ENCODE measurements around the gene MLLT6. TPM values are rescaled to one million over a fixed set of nuclear protein-coding genes. Genes with fewer than 3 reads are reported as not detected.

The MLLT6 gene
- total and polyA plus RNA-seq, 2 of the 13 experiments (the other 11 are each of a cell fraction or from before 2014, with no cell fraction given) = 50.7 to 69.5 TPM

- H2AFZ ChIP-seq (ENCODE audit: low read length) = no peak overlapping the region
- H3K4me3 ChIP-seq (replicated peaks in 1 of 3; ENCODE audit: insufficient read depth in 1 of 3, low read depth in 2 of 3, low read length in 3 of 3) = no peak overlapping the region; a peak in 1 of 6 replicates
- no peak for FAIRE-seq
- peaks cover 57% of the 10 kb centered on the region for H3K4me1 ChIP-seq (ENCODE audit: insufficient read depth, low read length)
- ChIA-PET POLR2A (interaction anchor here (1.9 kb wide), 1 partner anchor 12 kb away, joined by 7 read pairs; the partner anchor contains the start of gene CISD3), CTCF (ENCODE audit: low intra/inter-chr PET ratio, low total read pairs) (no interaction called here)
- ATAC-seq = no peak
- H3K9ac ChIP-seq (ENCODE audit: insufficient read depth, low read depth, low read length) = no peak overlapping the region
- in situ Hi-C loops (cut with HindIII; ENCODE audit: extremely low pct_ligation_motif_present, low pct_unique_long_range_greater_than_20kb) = no loop called here
- no peak overlapping the region for H3K4me2 ChIP-seq (ENCODE audit: low read depth, low read length)
- H3K27me3 ChIP-seq (ENCODE audit: control insufficient read depth in 1 of 2, insufficient read depth in 2 of 2, low read length in 2 of 2) = no peaks in the 10 kb centered on the region
- peak overlapping the region; percentile 48 for H3K27ac ChIP-seq (ENCODE audit: extremely low read length, insufficient read depth, low read length)
- H3K36me3 ChIP-seq (replicated peaks in 1 of 2; ENCODE audit: control insufficient read depth in 1 of 2, insufficient read depth in 2 of 2, low read length in 2 of 2) = peaks cover 26 to 46% of the 10 kb centered on the region in 2 experiments
- H3K79me2 ChIP-seq (ENCODE audit: insufficient read depth, low read length) = peaks cover 72% of the 10 kb centered on the region
- intact Hi-C loops (cut with micrococcal nuclease; ENCODE audit: unreplicated experiment) = no loop called here
- BruUV-seq (replicated peaks) = no TSS peak
- 91% methylated on average over 22 of the region's 22 CpGs for WGBS (ENCODE audit: low lambda C conversion rate)
- H3K9me3 ChIP-seq (ENCODE audit: low read length) = no peaks in the 10 kb centered on the region
- DNase-seq (ENCODE audit: low spot score) = peak; percentile 45
- peaks cover 30% of the 10 kb centered on the region for H4K20me1 ChIP-seq (ENCODE audit: insufficient read depth, low read length)
- TF ChIP-seq ZMYM4 (CRISPR knock-in tag; IDR thresholded peaks at IDR 0.05) (no peak), KDM2A (CRISPR knock-in tag; IDR thresholded peaks at IDR 0.05; ENCODE audit: borderline replicate concordance, low read depth) (no peak), MAFG (CRISPR knock-in tag; IDR thresholded peaks at IDR 0.05) (no peak), ZNF747 (CRISPR knock-in tag; IDR thresholded peaks at IDR 0.05; ENCODE audit: borderline replicate concordance) (0 out of 2 replicates have a peak, but pooled peaks have one; percentile 10), TBX2 (CRISPR knock-in tag; IDR thresholded peaks at IDR 0.05; ENCODE audit: borderline replicate concordance) (0 out of 2 replicates have a peak, but pooled peaks have one; percentile 26), ATF1 (CRISPR knock-in tag; IDR thresholded peaks at IDR 0.05) (no peak), CHD2 (IDR thresholded peaks at IDR 0.05; ENCODE audit: low read depth, low read length) (no peak), IKZF4 (CRISPR knock-in tag; IDR thresholded peaks at IDR 0.05; ENCODE audit: borderline replicate concordance, low read depth, not compliant biosample characterization) (no peak), MAFF (IDR thresholded peaks at IDR 0.05; ENCODE audit: low read depth, low read length) (no peak), RFX1 (IDR thresholded peaks at IDR 0.05) (peak; percentile 32; the same call in 1 of the 2 replicates), PRDM15 (CRISPR knock-in tag; IDR thresholded peaks at IDR 0.05) (no peak), DMAP1 (CRISPR knock-in tag; IDR thresholded peaks at IDR 0.05) (no peak), ZNF501 (CRISPR knock-in tag; IDR thresholded peaks at IDR 0.05) (peak; percentile 43; the same call in 1 of the 2 replicates), PLSCR1 (CRISPR knock-in tag; IDR thresholded peaks at IDR 0.05; ENCODE audit: borderline replicate concordance) (no peak), ZNF235 (CRISPR knock-in tag; IDR thresholded peaks at IDR 0.05; ENCODE audit: borderline replicate concordance) (no peak), GABPB1 (CRISPR knock-in tag; IDR thresholded peaks at IDR 0.05) (no peak), ZNF232 (CRISPR knock-in tag; IDR thresholded peaks at IDR 0.05; ENCODE audit: borderline replicate concordance) (no peak), NFE2L2 (IDR thresholded peaks at IDR 0.05; ENCODE audit: low read length) (no peak)
- TF ChIP-seq, protein P1, sequence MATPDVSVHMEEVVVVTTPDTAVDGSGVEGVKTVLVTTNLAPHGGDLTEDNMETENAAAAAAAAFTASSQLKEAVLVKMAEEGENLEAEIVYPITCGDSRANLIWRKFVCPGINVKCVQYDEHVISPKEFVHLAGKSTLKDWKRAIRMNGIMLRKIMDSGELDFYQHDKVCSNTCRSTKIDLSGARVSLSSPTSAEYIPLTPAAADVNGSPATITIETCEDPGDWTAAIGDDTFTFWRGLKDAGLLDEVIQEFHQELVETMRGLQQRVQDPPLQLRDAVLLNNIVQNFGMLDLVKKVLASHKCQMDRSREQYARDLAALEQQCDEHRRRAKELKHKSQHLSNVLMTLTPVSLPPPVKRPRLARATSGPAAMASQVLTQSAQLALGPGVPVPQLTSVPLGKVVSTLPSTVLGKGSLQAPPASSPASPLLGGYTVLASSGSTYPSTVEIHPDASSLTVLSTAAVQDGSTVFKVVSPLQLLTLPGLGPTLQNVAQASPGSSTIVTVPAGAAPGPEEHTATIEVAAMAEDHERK (CRISPR knock-in tag; IDR thresholded peaks at IDR 0.05; ENCODE audit: low read depth) = no peak
Observed at GRCh38 chr17:38742411-38743308, 37.6 kb downstream of the MLLT6 start.

All from HepG2 (cell line).